K562 (cell line): ENCODE measurements around the gene RAP2C. TPM values are rescaled to one million over a fixed set of nuclear protein-coding genes. Genes with fewer than 3 reads are reported as not detected.

Source experiments
- ARID1B ChIP-seq: fragments of 450-650 bp; IDR thresholded peaks from 2 replicates; pipeline ENCODE4 v1.6.1; 2016; ENCODE audit warnings: antibody characterized with exemption, mild to moderate bottlenecking, inconsistent platforms
- BACH1 ChIP-seq: fragments of 200-800 bp; sonication (Bioruptor generic); IDR thresholded peaks from 2 replicates; pipeline ENCODE4 v1.6.1; 2016; ENCODE audit warnings: missing genetic modification characterization, missing compliant biosample characterization
- BHLHE40 ChIP-seq: IDR thresholded peaks from 2 replicates; pipeline ENCODE4 v1.6.1; 2011; ENCODE audit warnings: low read length, improper control_type of control experiment
- CAMTA2 ChIP-seq: fragments of 250-450 bp; sonication (Bioruptor Pico); conservative IDR thresholded peaks from 2 replicates; pipeline ENCODE4 v1.5.1; 2022
- CBFA2T3 ChIP-seq: fragments of 450-650 bp; IDR thresholded peaks from 2 replicates; pipeline ENCODE4 v1.6.1; 2017
- CEBPG ChIP-seq, 3 experiments: fragments of 200-800 bp in 1 of 3; sonication (Bioruptor generic) in 1 of 3; sonication (generic) in 1 of 3; formaldehyde crosslinking in 1 of 3; IDR thresholded peaks in 2 of 3; conservative IDR thresholded peaks in 1 of 3; 2 replicates each; pipeline versions ENCODE4 v1.6.1 to v1.8.0; 2016 to 2022; ENCODE audit warnings: missing compliant biosample characterization in 2 of 3, missing genetic modification characterization in 2 of 3, mild to moderate bottlenecking in 1 of 3, missing genetic modification reagents in 1 of 3
- CXXC5 ChIP-seq: fragments of 250-450 bp; sonication (Bioruptor Pico); IDR thresholded peaks from 2 replicates; pipeline ENCODE4 v1.8.0; 2022; ENCODE audit warnings: inconsistent platforms, mild to moderate bottlenecking, moderate library complexity
- RBBP5 ChIP-seq: fragments of 200-600 bp; sonication (generic); IDR thresholded peaks from 2 replicates; pipeline ENCODE4 v1.6.1; 2012; ENCODE audit warnings: borderline replicate concordance, mild to moderate bottlenecking, low read length, control low read depth, inconsistent platforms; ENCODE audit not compliant: insufficient read depth, poor library complexity, severe bottlenecking
- RBFOX2 ChIP-seq: fragments of 200-400 bp; formaldehyde crosslinking; IDR thresholded peaks from 2 replicates; pipeline ENCODE4 v1.6.1; 2017; ENCODE audit warnings: low read depth, mild to moderate bottlenecking, low read length, moderate library complexity
- RBM22 ChIP-seq: fragments of 200-400 bp; formaldehyde crosslinking; IDR thresholded peaks from 2 replicates; pipeline ENCODE4 v1.6.1; 2018; ENCODE audit warnings: low read length, low read depth; ENCODE audit not compliant: poor library complexity, severe bottlenecking
- RFX1 ChIP-seq: fragments of 450-650 bp; IDR thresholded peaks from 2 replicates; pipeline ENCODE4 v1.6.1; 2016; ENCODE audit warnings: mild to moderate bottlenecking, moderate library complexity
- ZBED1 ChIP-seq: IDR thresholded peaks from 2 replicates; pipeline ENCODE4 v1.6.1; 2014
- ZNF133 ChIP-seq: fragments of 250-450 bp; sonication (Bioruptor Pico); IDR thresholded peaks from 2 replicates; pipeline ENCODE4 v1.4.0; 2020; ENCODE audit warnings: mild to moderate bottlenecking
- ZNF551 ChIP-seq: fragments of 250-450 bp; sonication (Bioruptor Pico); IDR thresholded peaks from 2 replicates; pipeline ENCODE4 v1.5.0; 2021; ENCODE audit warnings: mild to moderate bottlenecking, moderate library complexity
- ZNF75A ChIP-seq: fragments of 450-650 bp; formaldehyde crosslinking; IDR thresholded peaks from 2 replicates; pipeline ENCODE4 v1.4.0; 2020; ENCODE audit warnings: mild to moderate bottlenecking
- polyA plus RNA-seq, 8 experiments: library from polyadenylated mRNA; depleted of rRNA in 4 of 8; stranded (reverse) in 5 of 8; unstranded in 3 of 8; fragments of >200 nt; fragmentation: Nextera tagmentation in 2 of 8; fragmentation: Illumina TruSeq in 1 of 8; extraction: Ambion mirVana in 2 of 8; extraction: Trizol in 1 of 8; gene quantifications; 2 replicates each; pipeline versions ENCODE4 v1.2.1 to v1.2.3, GENCODE V29; 2011 to 2014; ENCODE audit warnings: inconsistent platforms in 1 of 8, missing spikeins in 1 of 8
- total RNA-seq, 7 experiments: library from RNA; depleted of rRNA in 6 of 7; stranded (reverse); fragments of >200 nt in 6 of 7; fragmentation: Illumina TruSeq in 2 of 7; extraction: Trizol in 2 of 7; gene quantifications; 2 replicates each; pipeline versions ENCODE4 v1.2.1 to v1.2.3, GENCODE V29; 2011 to 2021; ENCODE audit warnings: low replicate concordance in 1 of 7
- TF ChIP-seq, protein P1 (sequence below): sonication (generic); formaldehyde crosslinking; IDR thresholded peaks from 2 replicates; pipeline ENCODE4 v1.8.0; 2022; ENCODE audit warnings: missing genetic modification reagents, mild to moderate bottlenecking, borderline replicate concordance
- TF ChIP-seq, protein P2 (sequence below), 2 experiments: fragments of 450-650 bp in 1 of 2; sonication (generic) in 1 of 2; formaldehyde crosslinking in 1 of 2; IDR thresholded peaks; 2 replicates each; pipeline versions ENCODE4 v1.7.1 to v1.9.0; 2016 to 2022; ENCODE audit warnings: inconsistent platforms in 1 of 2, mild to moderate bottlenecking in 1 of 2, missing genetic modification reagents in 1 of 2

Gene RAP2C
- total and polyA plus RNA-seq, 9 of the 15 experiments (the other 6 are each of a cell fraction or from before 2014, with no cell fraction given), result 7.8 to 28.6 (median 18.6) TPM

GRCh38 chrX:132218100-132218812 lies 991 bp downstream of the RAP2C start (continued):
- TF ChIP-seq, protein P1, sequence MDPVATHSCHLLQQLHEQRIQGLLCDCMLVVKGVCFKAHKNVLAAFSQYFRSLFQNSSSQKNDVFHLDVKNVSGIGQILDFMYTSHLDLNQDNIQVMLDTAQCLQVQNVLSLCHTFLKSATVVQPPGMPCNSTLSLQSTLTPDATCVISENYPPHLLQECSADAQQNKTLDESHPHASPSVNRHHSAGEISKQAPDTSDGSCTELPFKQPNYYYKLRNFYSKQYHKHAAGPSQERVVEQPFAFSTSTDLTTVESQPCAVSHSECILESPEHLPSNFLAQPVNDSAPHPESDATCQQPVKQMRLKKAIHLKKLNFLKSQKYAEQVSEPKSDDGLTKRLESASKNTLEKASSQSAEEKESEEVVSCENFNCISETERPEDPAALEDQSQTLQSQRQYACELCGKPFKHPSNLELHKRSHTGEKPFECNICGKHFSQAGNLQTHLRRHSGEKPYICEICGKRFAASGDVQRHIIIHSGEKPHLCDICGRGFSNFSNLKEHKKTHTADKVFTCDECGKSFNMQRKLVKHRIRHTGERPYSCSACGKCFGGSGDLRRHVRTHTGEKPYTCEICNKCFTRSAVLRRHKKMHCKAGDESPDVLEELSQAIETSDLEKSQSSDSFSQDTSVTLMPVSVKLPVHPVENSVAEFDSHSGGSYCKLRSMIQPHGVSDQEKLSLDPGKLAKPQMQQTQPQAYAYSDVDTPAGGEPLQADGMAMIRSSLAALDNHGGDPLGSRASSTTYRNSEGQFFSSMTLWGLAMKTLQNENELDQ (CRISPR knock-in tag), result no peak
- TF ChIP-seq RBFOX2, result peak; percentile 63
- no peak for TF ChIP-seq ZNF551 (CRISPR knock-in tag)
- TF ChIP-seq CBFA2T3, result no peak
- no peak for TF ChIP-seq ZNF75A (CRISPR knock-in tag)
- TF ChIP-seq ZNF133, result no peak
- TF ChIP-seq CAMTA2, result no peak
- TF ChIP-seq CEBPG (CRISPR knock-in tag; IDR thresholded peaks at IDR 0.05), result no peak
- no peak for TF ChIP-seq CEBPG (tag; conservative IDR thresholded peaks at IDR 0.05 in 1 of 2, IDR thresholded peaks at IDR 0.05 in 1 of 2)
- TF ChIP-seq, protein P2, sequence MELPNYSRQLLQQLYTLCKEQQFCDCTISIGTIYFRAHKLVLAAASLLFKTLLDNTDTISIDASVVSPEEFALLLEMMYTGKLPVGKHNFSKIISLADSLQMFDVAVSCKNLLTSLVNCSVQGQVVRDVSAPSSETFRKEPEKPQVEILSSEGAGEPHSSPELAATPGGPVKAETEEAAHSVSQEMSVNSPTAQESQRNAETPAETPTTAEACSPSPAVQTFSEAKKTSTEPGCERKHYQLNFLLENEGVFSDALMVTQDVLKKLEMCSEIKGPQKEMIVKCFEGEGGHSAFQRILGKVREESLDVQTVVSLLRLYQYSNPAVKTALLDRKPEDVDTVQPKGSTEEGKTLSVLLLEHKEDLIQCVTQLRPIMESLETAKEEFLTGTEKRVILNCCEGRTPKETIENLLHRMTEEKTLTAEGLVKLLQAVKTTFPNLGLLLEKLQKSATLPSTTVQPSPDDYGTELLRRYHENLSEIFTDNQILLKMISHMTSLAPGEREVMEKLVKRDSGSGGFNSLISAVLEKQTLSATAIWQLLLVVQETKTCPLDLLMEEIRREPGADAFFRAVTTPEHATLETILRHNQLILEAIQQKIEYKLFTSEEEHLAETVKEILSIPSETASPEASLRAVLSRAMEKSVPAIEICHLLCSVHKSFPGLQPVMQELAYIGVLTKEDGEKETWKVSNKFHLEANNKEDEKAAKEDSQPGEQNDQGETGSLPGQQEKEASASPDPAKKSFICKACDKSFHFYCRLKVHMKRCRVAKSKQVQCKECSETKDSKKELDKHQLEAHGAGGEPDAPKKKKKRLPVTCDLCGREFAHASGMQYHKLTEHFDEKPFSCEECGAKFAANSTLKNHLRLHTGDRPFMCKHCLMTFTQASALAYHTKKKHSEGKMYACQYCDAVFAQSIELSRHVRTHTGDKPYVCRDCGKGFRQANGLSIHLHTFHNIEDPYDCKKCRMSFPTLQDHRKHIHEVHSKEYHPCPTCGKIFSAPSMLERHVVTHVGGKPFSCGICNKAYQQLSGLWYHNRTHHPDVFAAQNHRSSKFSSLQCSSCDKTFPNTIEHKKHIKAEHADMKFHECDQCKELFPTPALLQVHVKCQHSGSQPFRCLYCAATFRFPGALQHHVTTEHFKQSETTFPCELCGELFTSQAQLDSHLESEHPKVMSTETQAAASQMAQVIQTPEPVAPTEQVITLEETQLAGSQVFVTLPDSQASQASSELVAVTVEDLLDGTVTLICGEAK (IDR thresholded peaks at IDR 0.05), result peak; percentile 91
- TF ChIP-seq, protein P2 (CRISPR knock-in tag; IDR thresholded peaks at IDR 0.05), result no peak
- peak; percentile 80 for TF ChIP-seq RBBP5
- TF ChIP-seq ARID1B, result no peak
- TF ChIP-seq BHLHE40, result no peak
- TF ChIP-seq ZBED1, result no peak
- TF ChIP-seq RBM22, result no peak
- TF ChIP-seq CXXC5, result peak; percentile 27; the same call in 1 of the 2 replicates
- no peak for TF ChIP-seq BACH1 (tag)
- no peak for TF ChIP-seq RFX1
